Smooth muscle cell (in vitro differentiated cells): ENCODE data around the gene CLEC4M. TPM values are rescaled to one million over a fixed set of nuclear protein-coding genes. Genes with fewer than 3 reads are reported as not detected.

Experiments used
- DNase-seq: peaks from one replicate; lab custom pipeline; 2025; ENCODE audit not compliant: unreplicated experiment; lab: John Stamatoyannopoulos, UW
- H2AFZ ChIP-seq: fragments of 200-600 bp; sonication (generic); 2 replicates; pipeline ENCODE4 v1.6.0; 2016; ENCODE audit warnings: antibody characterized with exemption, low read depth, mild to moderate bottlenecking
- H3F3A ChIP-seq: fragments of 200-600 bp; sonication (generic); 2 replicates; pipeline ENCODE4 v1.6.0; 2017; ENCODE audit warnings: antibody characterized with exemption, low read depth
- H3K27ac ChIP-seq: fragments of 200-600 bp; sonication (generic); 2 replicates; pipeline ENCODE4 v1.5.1; 2016; ENCODE audit warnings: low read depth, mild to moderate bottlenecking
- H3K27me3 ChIP-seq: fragments of 200-600 bp; sonication (generic); 2 replicates; pipeline ENCODE4 v1.6.1; 2016; ENCODE audit warnings: low read depth, mild to moderate bottlenecking
- H3K36me3 ChIP-seq: fragments of 200-600 bp; sonication (generic); 2 replicates; pipeline ENCODE4 v1.5.1; 2016; ENCODE audit warnings: low read depth
- H3K4me1 ChIP-seq: fragments of 200-600 bp; sonication (generic); 2 replicates; pipeline ENCODE4 v1.5.1; 2016; ENCODE audit warnings: low read depth
- H3K4me2 ChIP-seq: fragments of 200-600 bp; sonication (generic); 2 replicates; pipeline ENCODE4 v1.6.0; 2016; ENCODE audit warnings: mild to moderate bottlenecking
- H3K4me3 ChIP-seq: fragments of 200-600 bp; sonication (generic); 2 replicates; pipeline ENCODE4 v1.5.1; 2016; ENCODE audit warnings: mild to moderate bottlenecking
- H3K79me2 ChIP-seq: fragments of 200-600 bp; sonication (generic); 2 replicates; pipeline ENCODE4 v1.6.0; 2016; ENCODE audit warnings: low read depth, mild to moderate bottlenecking
- H3K9ac ChIP-seq: fragments of 200-600 bp; sonication (generic); 2 replicates; pipeline ENCODE4 v1.6.0; 2016; ENCODE audit warnings: low read depth
- H3K9me3 ChIP-seq: fragments of 200-600 bp; sonication (generic); replicated peaks from 2 replicates; pipeline ENCODE4 v1.5.1; 2016; ENCODE audit warnings: low read depth
- H4K20me1 ChIP-seq: fragments of 200-600 bp; sonication (generic); 2 replicates; pipeline ENCODE4 v1.6.0; 2016; ENCODE audit warnings: low read depth
- CTCF ChIP-seq: fragments of 200-600 bp; sonication (generic); IDR thresholded peaks from 2 replicates; pipeline ENCODE4 v1.5.1; 2017; ENCODE audit warnings: borderline replicate concordance, mild to moderate bottlenecking, antibody characterized with exemption; ENCODE audit not compliant: insufficient read depth, poor library complexity, severe bottlenecking
- WGBS: methylation state at CpG from one replicate; pipeline ENCODE4 v1.1.7; 2016; ENCODE audit warnings: low lambda C conversion rate; 5-methylcytosine and 5-hydroxymethylcytosine counted together
- polyA plus RNA-seq: library from polyadenylated mRNA; unstranded; fragments of >200 nt; fragmentation: Nextera tagmentation; extraction: Ambion mirVana; gene quantifications from 2 replicates; pipeline ENCODE4 v1.2.1, GENCODE V29; 2016
- total RNA-seq: library from RNA; depleted of rRNA; stranded (reverse); fragments of >200 nt; gene quantifications from 2 replicates; pipeline ENCODE4 v1.2.3, GENCODE V29; 2014

The CLEC4M gene
- total and polyA plus RNA-seq, 2 experiments from 2014 or later: not detected

DNA sequence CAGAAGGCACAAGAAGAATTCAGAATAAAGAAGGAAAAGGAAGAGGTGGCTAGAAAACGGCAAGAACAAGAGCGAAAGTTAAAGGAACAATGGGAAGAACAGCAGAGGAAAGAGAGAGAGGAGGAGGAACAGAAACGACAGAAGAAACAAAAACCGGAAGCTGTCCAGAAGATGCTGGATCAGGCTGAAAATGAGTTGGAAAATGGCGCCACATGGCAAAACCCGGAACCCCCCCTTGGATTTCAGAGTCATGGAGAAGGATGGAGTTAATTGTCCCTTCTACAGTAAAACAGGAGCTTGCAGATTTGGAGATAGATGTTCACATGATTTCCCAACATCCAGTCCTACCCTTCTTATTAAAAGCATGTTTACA is 22.4 kb upstream of the CLEC4M start:
- WGBS: 88% methylated on average over 6 of the region's 6 CpGs
- H3K36me3 ChIP-seq: no peaks in the 10 kb centered on the region
- no peak for TF ChIP-seq CTCF

DNA sequence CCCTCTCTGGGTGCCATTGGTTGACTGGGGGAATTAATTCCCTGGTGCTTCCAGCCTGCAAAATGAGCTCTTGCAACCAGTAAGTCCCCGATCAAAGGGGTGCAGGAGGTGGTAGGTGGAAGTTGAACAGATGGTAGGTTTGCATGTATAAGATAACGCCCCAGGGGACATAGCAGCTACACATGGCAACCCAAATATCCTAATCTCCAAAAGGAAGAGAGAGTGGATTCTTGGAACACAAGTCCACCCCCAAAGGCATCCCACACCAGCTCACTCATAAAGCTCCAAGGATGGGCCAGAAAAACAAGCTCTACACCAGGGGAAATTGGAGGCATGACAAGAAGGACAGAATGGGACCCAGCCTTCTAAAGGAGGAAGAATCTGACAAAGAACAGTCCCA is 20.5 kb upstream of the CLEC4M start:
- no peaks in the 10 kb centered on the region for H4K20me1 ChIP-seq
- no peak for TF ChIP-seq CTCF
- no peaks in the 10 kb centered on the region for H3K79me2 ChIP-seq
- peaks cover 20% of the 10 kb centered on the region for H3K27me3 ChIP-seq
- H3K9ac ChIP-seq: no peak overlapping the region
- H3K27ac ChIP-seq: no peak overlapping the region
- no peaks in the 10 kb centered on the region for H3K36me3 ChIP-seq
- H3F3A ChIP-seq: no peaks in the 10 kb centered on the region
- no peaks in the 10 kb centered on the region for H3K4me1 ChIP-seq
- WGBS: 92% methylated on average over 2 of the region's 2 CpGs
- no peak overlapping the region for H3K4me2 ChIP-seq
- no peak for DNase-seq
- no peak overlapping the region for H3K4me3 ChIP-seq
- no peaks in the 10 kb centered on the region for H3K9me3 ChIP-seq
- H2AFZ ChIP-seq: no peak overlapping the region

More for the DNA sequence above, 22.4 kb upstream of the CLEC4M start:
- Histone ChIP-seq H3K4me1 (no peaks in the 10 kb centered on the region), H2AFZ (no peak overlapping the region), H3K9me3 (no peaks in the 10 kb centered on the region), H4K20me1 (no peaks in the 10 kb centered on the region), H3K9ac (no peak overlapping the region), H3K27me3 (peaks cover 29% of the 10 kb centered on the region), H3K79me2 (no peaks in the 10 kb centered on the region), H3K4me2 (no peak overlapping the region), H3K27ac (no peak overlapping the region), H3K4me3 (no peak overlapping the region), H3F3A (no peaks in the 10 kb centered on the region)
- DNase-seq: no peak

DNA sequence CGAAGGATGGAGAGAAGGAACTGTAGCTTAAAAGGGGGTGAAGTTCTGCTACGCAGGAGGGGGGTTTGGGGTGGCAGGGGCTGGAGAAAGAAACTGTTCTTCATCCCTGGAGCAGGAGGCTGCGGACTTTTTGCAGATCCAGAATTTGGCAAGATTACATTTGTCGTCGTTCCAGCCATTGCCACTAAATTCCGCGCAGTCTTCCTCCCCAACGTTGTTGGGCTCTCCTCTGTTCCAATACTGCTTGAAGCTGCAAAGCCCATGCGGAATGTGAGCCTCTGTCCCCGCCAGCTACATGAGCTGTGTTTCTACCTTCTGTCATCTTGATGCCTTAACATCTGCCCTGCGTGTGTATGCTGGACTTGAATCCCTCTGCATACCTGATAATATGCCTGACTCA is 20.1 kb upstream of the CLEC4M start:
- Histone ChIP-seq H3K79me2 (no peaks in the 10 kb centered on the region), H3K9ac (no peak overlapping the region), H3K27me3 (peaks cover 20% of the 10 kb centered on the region), H4K20me1 (no peaks in the 10 kb centered on the region), H3K36me3 (no peaks in the 10 kb centered on the region), H3K4me3 (no peak overlapping the region), H2AFZ (no peak overlapping the region), H3F3A (no peaks in the 10 kb centered on the region), H3K4me2 (no peak overlapping the region), H3K27ac (no peak overlapping the region), H3K4me1 (no peaks in the 10 kb centered on the region), H3K9me3 (no peaks in the 10 kb centered on the region)
- TF ChIP-seq CTCF: no peak
- DNase-seq: no peak
- 84% methylated on average over 11 of the region's 11 CpGs for WGBS

- no peaks in the 10 kb centered on the region for H3K9me3 ChIP-seq
- no peaks in the 10 kb centered on the region for H3K36me3 ChIP-seq
- no peaks in the 10 kb centered on the region for H3F3A ChIP-seq
- no peak overlapping the region for H3K27ac ChIP-seq
- no peaks in the 10 kb centered on the region for H3K79me2 ChIP-seq
- no peak overlapping the region for H3K9ac ChIP-seq
- H4K20me1 ChIP-seq: no peaks in the 10 kb centered on the region
- no peak for TF ChIP-seq CTCF
- H2AFZ ChIP-seq: no peak overlapping the region
- no peaks in the 10 kb centered on the region for H3K4me1 ChIP-seq
- no peak overlapping the region for H3K4me2 ChIP-seq
- 64% methylated on average over 2 of the region's 2 CpGs for WGBS
- no peak for DNase-seq
- H3K27me3 ChIP-seq: peaks cover 20% of the 10 kb centered on the region
- H3K4me3 ChIP-seq: no peak overlapping the region
These were observed 19.6 kb upstream of the CLEC4M start for GRCh38 chr19:7743425-7743841.
